Stimulated activated CD8-positive, alpha-beta memory T cell treated with anti-CD3 and anti-CD28 coated beads, Interleukin-2, amount 100 ng/mL, for 1 hour (primary cell): ENCODE data around the gene ABHD16B.

Experiments used
- DNase-seq, 2 donors: peaks; one replicate each; pipeline ENCODE4 v3.0.0-alpha.2; 2020; ENCODE audit warnings: low read depth in 2 of 2

ABHD16B gene

GRCh38 chr20:63861365-63861934 is at the start of gene ABHD16B:
Gene ABHD16B, plus strand, starts transcription at chr20:63861498. Its CDS starts 43 bp downstream, at chr20:63861541.
- DNase-seq = no peak

GRCh38 chr20:63814891-63815614 is 46.2 kb upstream of the ABHD16B start:
- no peak for DNase-seq

- no peak for DNase-seq
Measured at GRCh38 chr20:63815615-63816253, 45.6 kb upstream of the ABHD16B start.

- DNase-seq = no peak
Measured at GRCh38 chr20:63819224-63819921, 41.9 kb upstream of the ABHD16B start.

GRCh38 chr20:63821811-63822210 is 39.5 kb upstream of the ABHD16B start:
- DNase-seq = no peak

- no peak for DNase-seq
Measured at GRCh38 chr20:63822276-63822696, 39.0 kb upstream of the ABHD16B start.

- no peak for DNase-seq
Measured at GRCh38 chr20:63823691-63824311, 37.5 kb upstream of the ABHD16B start.

- DNase-seq = no peak
Measured at GRCh38 chr20:63825331-63826118, 35.8 kb upstream of the ABHD16B start.

- DNase-seq = no peak
Measured at GRCh38 chr20:63826753-63827152, 34.5 kb upstream of the ABHD16B start.

- no peak for DNase-seq
Measured at GRCh38 chr20:63828124-63828523, 33.2 kb upstream of the ABHD16B start.

- DNase-seq = no peak
Measured at GRCh38 chr20:63828545-63828944, 32.8 kb upstream of the ABHD16B start.

- no peak for DNase-seq
Measured at GRCh38 chr20:63828951-63829350, 32.3 kb upstream of the ABHD16B start.

GRCh38 chr20:63829603-63829944 is 31.7 kb upstream of the ABHD16B start:
- no peak for DNase-seq

GRCh38 chr20:63829945-63830835 is 31.1 kb upstream of the ABHD16B start:
- DNase-seq = no peak

- DNase-seq = no peak
Measured at GRCh38 chr20:63830841-63831588, 30.3 kb upstream of the ABHD16B start, which contains the start of gene ZBTB46. Gene ZBTB46, minus strand, starts transcription at chr20:63831264. Its CDS starts 40,507 bp downstream, at chr20:63790757.

- no peak for DNase-seq
Measured at GRCh38 chr20:63831646-63831992, 29.7 kb upstream of the ABHD16B start.

GRCh38 chr20:63831993-63832686 is 29.2 kb upstream of the ABHD16B start:
- DNase-seq = no peak

- no peak for DNase-seq
Measured at GRCh38 chr20:63833776-63834490, 27.4 kb upstream of the ABHD16B start.
